K562 (cell line): Measurements from ENCODE around the gene SIGLEC6. TPM values are rescaled to one million over a fixed set of nuclear protein-coding genes. Genes with fewer than 3 reads are reported as not detected.

Experiments
- ATF7 ChIP-seq: fragments of 450-650 bp; IDR thresholded peaks from 2 replicates; pipeline ENCODE4 v1.7.1; 2014; ENCODE audit warnings: mild to moderate bottlenecking, moderate library complexity
- BHLHE40 ChIP-seq: IDR thresholded peaks from 2 replicates; pipeline ENCODE4 v1.6.1; 2011; ENCODE audit warnings: low read length, improper control_type of control experiment
- CBFA2T3 ChIP-seq: fragments of 450-650 bp; IDR thresholded peaks from 2 replicates; pipeline ENCODE4 v1.6.1; 2017
- CCNT2 ChIP-seq: IDR thresholded peaks from 2 replicates; pipeline ENCODE4 v1.6.1; 2011; ENCODE audit warnings: borderline replicate concordance, low read depth, mild to moderate bottlenecking, moderate library complexity, mixed read lengths, low read length; ENCODE audit not compliant: insufficient read length; ENCODE audit errors: extremely low read depth
- GABPA ChIP-seq: fragments of 200-800 bp; sonication (Bioruptor generic); conservative IDR thresholded peaks from 2 replicates; pipeline ENCODE4 v1.6.1; 2016; ENCODE audit warnings: low read depth, missing genetic modification characterization, missing compliant biosample characterization
- GATA2 ChIP-seq: sonication (generic); formaldehyde crosslinking; IDR thresholded peaks from 2 replicates; pipeline ENCODE4 v1.4.0; 2020; ENCODE audit warnings: mild to moderate bottlenecking, missing genetic modification reagents
- KLF1 ChIP-seq: fragments of 450-650 bp; IDR thresholded peaks from 2 replicates; pipeline ENCODE4 v1.6.1; 2016; ENCODE audit warnings: missing genetic modification characterization, missing compliant biosample characterization
- KLF6 ChIP-seq: fragments of 250-450 bp; sonication (Bioruptor Pico); IDR thresholded peaks from 2 replicates; pipeline ENCODE4 v1.4.0; 2020; ENCODE audit warnings: mild to moderate bottlenecking, moderate library complexity, borderline replicate concordance
- MAFG ChIP-seq: fragments of 450-650 bp; conservative IDR thresholded peaks from 2 replicates; pipeline ENCODE4 v1.6.1; 2016; ENCODE audit warnings: missing genetic modification characterization, missing compliant biosample characterization
- MAZ ChIP-seq, 2 experiments: fragments of 450-650 bp in 1 of 2; sonication (generic) in 1 of 2; formaldehyde crosslinking; IDR thresholded peaks in 1 of 2; conservative IDR thresholded peaks in 1 of 2; 2 replicates each; pipeline versions ENCODE4 v1.4.0 to v1.5.0; 2020; ENCODE audit warnings: mild to moderate bottlenecking in 1 of 2, missing genetic modification reagents in 1 of 2
- MLLT1 ChIP-seq, 2 experiments: fragments of 450-650 bp; IDR thresholded peaks; 2 replicates each; pipeline ENCODE4 v1.6.1; 2016
- RCOR1 ChIP-seq, 2 experiments: IDR thresholded peaks; 2 replicates each; pipeline ENCODE4 v1.6.1; 2012; ENCODE audit warnings: low read depth in 2 of 2, low read length in 2 of 2, borderline replicate concordance in 1 of 2, improper control_type of control experiment in 1 of 2
- TAF7 ChIP-seq: fragments of 450-650 bp; IDR thresholded peaks from 2 replicates; pipeline ENCODE4 v1.6.1; 2016; ENCODE audit warnings: missing genetic modification characterization, missing compliant biosample characterization
- TCF3 ChIP-seq: sonication (generic); formaldehyde crosslinking; IDR thresholded peaks from 2 replicates; pipeline ENCODE4 v1.4.0; 2020; ENCODE audit warnings: mild to moderate bottlenecking, missing genetic modification reagents
- TEAD2 ChIP-seq: fragments of 450-650 bp; IDR thresholded peaks from 2 replicates; pipeline ENCODE4 v1.6.1; 2016; ENCODE audit warnings: missing genetic modification characterization, control low read depth, missing compliant biosample characterization
- TFAM ChIP-seq: fragments of 250-450 bp; sonication (Bioruptor Pico); conservative IDR thresholded peaks from 2 replicates; pipeline ENCODE4 v1.5.0; 2021; ENCODE audit warnings: mild to moderate bottlenecking, moderate library complexity
- THAP7 ChIP-seq: fragments of 250-450 bp; sonication (Bioruptor Pico); IDR thresholded peaks from 2 replicates; pipeline ENCODE4 v1.5.0; 2021
- ZEB2 ChIP-seq: fragments of 450-650 bp; IDR thresholded peaks from 2 replicates; pipeline ENCODE4 v1.6.1; 2016
- ZFP36 ChIP-seq: fragments of 150-350 bp; IDR thresholded peaks from 2 replicates; pipeline ENCODE4 v1.6.1; 2018; ENCODE audit warnings: low read length, low read depth; ENCODE audit not compliant: partially characterized antibody
- ZNF133 ChIP-seq: fragments of 250-450 bp; sonication (Bioruptor Pico); IDR thresholded peaks from 2 replicates; pipeline ENCODE4 v1.4.0; 2020; ENCODE audit warnings: mild to moderate bottlenecking
- ZNF583 ChIP-seq: fragments of 250-450 bp; sonication (Bioruptor Pico); IDR thresholded peaks from 2 replicates; pipeline ENCODE4 v1.4.0; 2020
- ZNF639 ChIP-seq, 2 experiments: fragments of 200-800 bp in 1 of 2; sonication (Bioruptor generic) in 1 of 2; sonication (generic) in 1 of 2; formaldehyde crosslinking in 1 of 2; IDR thresholded peaks in 1 of 2; conservative IDR thresholded peaks in 1 of 2; 2 replicates each; pipeline versions ENCODE4 v1.5.0 to v1.6.1; 2016 to 2020; ENCODE audit warnings: missing compliant biosample characterization in 1 of 2, missing genetic modification characterization in 1 of 2, missing genetic modification reagents in 1 of 2
- ZNF699 ChIP-seq: fragments of 250-450 bp; sonication (Bioruptor Pico); IDR thresholded peaks from 2 replicates; pipeline ENCODE4 v1.8.0; 2021; ENCODE audit warnings: mild to moderate bottlenecking, moderate library complexity; ENCODE audit not compliant: insufficient replicate concordance
- ZNF766 ChIP-seq: fragments of 200-800 bp; sonication (Bioruptor generic); conservative IDR thresholded peaks from 2 replicates; pipeline ENCODE4 v1.6.1; 2016; ENCODE audit warnings: missing genetic modification characterization, missing compliant biosample characterization
- polyA plus RNA-seq, 8 experiments: library from polyadenylated mRNA; depleted of rRNA in 4 of 8; stranded (reverse) in 5 of 8; unstranded in 3 of 8; fragments of >200 nt; fragmentation: Nextera tagmentation in 2 of 8; fragmentation: Illumina TruSeq in 1 of 8; extraction: Ambion mirVana in 2 of 8; extraction: Trizol in 1 of 8; gene quantifications; 2 replicates each; pipeline versions ENCODE4 v1.2.1 to v1.2.3, GENCODE V29; 2011 to 2014; ENCODE audit warnings: inconsistent platforms in 1 of 8, missing spikeins in 1 of 8
- total RNA-seq, 7 experiments: library from RNA; depleted of rRNA in 6 of 7; stranded (reverse); fragments of >200 nt in 6 of 7; fragmentation: Illumina TruSeq in 2 of 7; extraction: Trizol in 2 of 7; gene quantifications; 2 replicates each; pipeline versions ENCODE4 v1.2.1 to v1.2.3, GENCODE V29; 2011 to 2021; ENCODE audit warnings: low replicate concordance in 1 of 7

Gene SIGLEC6
- total and polyA plus RNA-seq, 9 of the 15 experiments (the other 6 are each of a cell fraction or from before 2014, with no cell fraction given) = 0.03 to 17.5 (median 0.71) TPM

- TF ChIP-seq ZNF699 (CRISPR knock-in tag) (no peak), GABPA (tag) (peak; percentile 28; the same call in 1 of the 2 replicates), MLLT1 (IDR thresholded peaks at IDR 0.05) (peak in 1 of 2 experiments; percentile 65; a peak in 2 of 4 replicates), ZNF583 (CRISPR knock-in tag) (peak; percentile 38; the same call in 1 of the 2 replicates), TEAD2 (tag) (0 out of 2 replicates have a peak, but pooled peaks have one; percentile 41), TFAM (CRISPR knock-in tag) (no peak), ZNF133 (CRISPR knock-in tag) (no peak), KLF1 (tag) (0 out of 2 replicates have a peak, but pooled peaks have one; percentile 27), ATF7 (0 out of 2 replicates have a peak, but pooled peaks have one; percentile 13), TCF3 (CRISPR knock-in tag) (peak; percentile 9), ZFP36 (no peak), ZNF639 (CRISPR knock-in tag; conservative IDR thresholded peaks at IDR 0.05 in 1 of 2, IDR thresholded peaks at IDR 0.05 in 1 of 2) (peak in 1 of 2 experiments; percentile 54; a peak in 1 of 4 replicates), ZNF766 (CRISPR knock-in tag) (0 out of 2 replicates have a peak, but pooled peaks have one; percentile 49), CCNT2 (peak; percentile 10), MAFG (tag) (no peak; the same call in 1 of the 2 replicates), BHLHE40 (peak; percentile 30; the same call in 1 of the 2 replicates), GATA2 (CRISPR knock-in tag) (peak; percentile 67; the same call in 1 of the 2 replicates), CBFA2T3 (peak; percentile 55), MAZ (CRISPR knock-in tag; conservative IDR thresholded peaks at IDR 0.05 in 1 of 2, IDR thresholded peaks at IDR 0.05 in 1 of 2) (peak in 1 of 2 experiments; percentile 25; a peak in 1 of 4 replicates), TAF7 (tag) (0 out of 2 replicates have a peak, but pooled peaks have one; percentile 4), THAP7 (CRISPR knock-in tag) (peak; percentile 84; the same call in 1 of the 2 replicates), RCOR1 (IDR thresholded peaks at IDR 0.05; ENCODE audit: borderline replicate concordance in 1 of 2, low read depth in 2 of 2, low read length in 2 of 2) (peak in 1 of 2 experiments; percentile 4; a peak in 1 of 4 replicates), KLF6 (CRISPR knock-in tag) (peak; percentile 17; the same call in 1 of the 2 replicates), ZEB2 (0 out of 2 replicates have a peak, but pooled peaks have one; percentile 55)
Measured at GRCh38 chr19:51550848-51551672, 19.6 kb upstream of the SIGLEC6 start (continued).
